Measurements from ENCODE around the gene PPIP5K1.

DNA sequence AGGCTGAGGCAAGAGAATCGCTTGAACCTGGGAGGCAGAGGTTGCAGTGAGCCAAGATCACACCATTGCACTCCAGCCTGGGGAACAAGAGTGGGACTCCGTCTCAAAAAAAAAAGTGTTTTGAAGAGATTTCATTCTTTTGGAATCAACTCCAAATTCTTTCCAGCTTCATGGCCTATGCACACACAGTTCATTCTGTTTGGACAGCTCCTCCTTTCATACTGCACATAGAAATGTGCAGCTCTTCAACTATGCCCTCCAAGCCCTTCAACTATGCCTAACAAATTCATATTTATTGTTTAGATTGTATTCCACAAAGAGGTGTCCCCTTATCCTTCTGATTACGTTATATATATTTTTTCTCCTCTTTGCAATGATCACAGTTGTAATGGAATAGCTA is 101.2 kb downstream of the PPIP5K1 start:
- TF ChIP-seq, protein P1, sequence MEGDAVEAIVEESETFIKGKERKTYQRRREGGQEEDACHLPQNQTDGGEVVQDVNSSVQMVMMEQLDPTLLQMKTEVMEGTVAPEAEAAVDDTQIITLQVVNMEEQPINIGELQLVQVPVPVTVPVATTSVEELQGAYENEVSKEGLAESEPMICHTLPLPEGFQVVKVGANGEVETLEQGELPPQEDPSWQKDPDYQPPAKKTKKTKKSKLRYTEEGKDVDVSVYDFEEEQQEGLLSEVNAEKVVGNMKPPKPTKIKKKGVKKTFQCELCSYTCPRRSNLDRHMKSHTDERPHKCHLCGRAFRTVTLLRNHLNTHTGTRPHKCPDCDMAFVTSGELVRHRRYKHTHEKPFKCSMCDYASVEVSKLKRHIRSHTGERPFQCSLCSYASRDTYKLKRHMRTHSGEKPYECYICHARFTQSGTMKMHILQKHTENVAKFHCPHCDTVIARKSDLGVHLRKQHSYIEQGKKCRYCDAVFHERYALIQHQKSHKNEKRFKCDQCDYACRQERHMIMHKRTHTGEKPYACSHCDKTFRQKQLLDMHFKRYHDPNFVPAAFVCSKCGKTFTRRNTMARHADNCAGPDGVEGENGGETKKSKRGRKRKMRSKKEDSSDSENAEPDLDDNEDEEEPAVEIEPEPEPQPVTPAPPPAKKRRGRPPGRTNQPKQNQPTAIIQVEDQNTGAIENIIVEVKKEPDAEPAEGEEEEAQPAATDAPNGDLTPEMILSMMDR (IDR thresholded peaks at IDR 0.05), result no peak
- TF ChIP-seq POLR2A (IDR thresholded peaks at IDR 0.05) (no peak), EP300 (IDR thresholded peaks at IDR 0.05) (no peak)

Measured in tibial nerve (tissue), 4 donors.